Activated CD4-positive, alpha-beta T cell treated with anti-CD3 and anti-CD28 coated beads for 4 hours (primary cell): ENCODE measurements around the gene CMTM2.

Experiments used
- DNase-seq, 2 donors: peaks; one replicate each; pipeline ENCODE4 v3.0.0-alpha.2; 2020

CMTM2 gene

DNA sequence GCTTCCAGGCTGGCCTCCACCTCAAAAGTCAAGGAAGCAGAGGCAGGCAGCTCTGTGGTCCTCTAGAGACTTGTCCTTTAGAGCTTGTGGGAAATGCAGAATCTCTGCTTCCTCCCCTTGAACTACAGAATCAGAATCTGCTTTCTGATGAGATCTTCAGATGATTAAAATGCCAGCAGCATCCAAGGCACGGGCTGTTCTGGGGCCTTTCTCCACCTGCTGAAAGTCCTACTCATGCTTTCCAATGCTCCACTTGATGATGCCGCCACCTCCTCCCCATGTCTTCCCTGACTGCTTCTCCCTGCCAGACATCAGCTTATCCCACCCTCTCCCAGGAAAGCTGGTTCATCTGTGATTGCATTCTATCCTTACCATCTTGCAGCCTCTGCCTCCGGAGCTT lies 58.5 kb downstream of the CMTM2 start:
- no peak for DNase-seq
